Keratinocyte (primary cell): Measurements from ENCODE around the gene PKNOX2. TPM values are rescaled to one million over a fixed set of nuclear protein-coding genes. Genes with fewer than 3 reads are reported as not detected.

ENCODE experiments used
- DNase-seq: peaks from one replicate; pipeline ENCODE4 v3.0.0-alpha.2; 2011; ENCODE audit warnings: low read depth, missing footprints, low spot score
- FAIRE-seq: peaks from 2 replicates; lab custom pipeline; 2011; peaks lifted over from hg19 to GRCh38; lab: Jason Lieb, UNC
- H2AFZ ChIP-seq: 2 replicates; pipeline ENCODE4 v1.6.0; 2012; ENCODE audit warnings: low read length, control low read depth, inconsistent platforms; ENCODE audit not compliant: control insufficient read depth
- H3K27ac ChIP-seq: 2 replicates; pipeline ENCODE4 v1.5.1; 2011; ENCODE audit warnings: low read length; ENCODE audit not compliant: control insufficient read depth, insufficient read depth
- H3K27me3 ChIP-seq: 3 replicates; pipeline ENCODE4 v1.6.0; 2011; ENCODE audit warnings: low read length; ENCODE audit not compliant: control insufficient read depth, insufficient read depth; ENCODE audit errors: extremely low read depth
- H3K36me3 ChIP-seq, 2 experiments: 2 replicates in 1 of 2; 3 replicates in 1 of 2; pipeline ENCODE4 v1.5.1; 2011; ENCODE audit warnings: low read length in 2 of 2, mild to moderate bottlenecking in 1 of 2; ENCODE audit not compliant: control insufficient read depth in 2 of 2, insufficient read depth in 2 of 2; ENCODE audit errors: extremely low read depth in 1 of 2
- H3K4me1 ChIP-seq: 3 replicates; pipeline ENCODE4 v1.5.1; 2011; ENCODE audit warnings: low read length; ENCODE audit not compliant: control insufficient read depth, insufficient read depth; ENCODE audit errors: extremely low read depth
- H3K4me2 ChIP-seq: 3 replicates; pipeline ENCODE4 v1.6.0; 2011; ENCODE audit warnings: low read depth, low read length; ENCODE audit not compliant: control insufficient read depth, insufficient read depth; ENCODE audit errors: extremely low read depth
- H3K4me3 ChIP-seq, 3 experiments: fragments of 200-600 bp in 1 of 3; sonication (generic) in 1 of 3; 2 replicates in 2 of 3; 3 replicates in 1 of 3; pipeline ENCODE4 v1.5.1; 2011 to 2016; ENCODE audit warnings: low read length in 3 of 3, mild to moderate bottlenecking in 3 of 3, control low read depth in 2 of 3, inconsistent platforms in 1 of 3, low read depth in 1 of 3, mixed read lengths in 1 of 3, mixed run types in 1 of 3, moderate library complexity in 1 of 3; ENCODE audit not compliant: control insufficient read depth in 2 of 3, insufficient read depth in 2 of 3; ENCODE audit errors: extremely low read depth in 1 of 3
- H3K79me2 ChIP-seq: 2 replicates; pipeline ENCODE4 v1.6.0; 2012; ENCODE audit warnings: low read length; ENCODE audit not compliant: control insufficient read depth, insufficient read depth
- H3K9ac ChIP-seq: 3 replicates; pipeline ENCODE4 v1.6.0; 2011; ENCODE audit warnings: low read length; ENCODE audit not compliant: control insufficient read depth, insufficient read depth; ENCODE audit errors: extremely low read depth
- H3K9me1 ChIP-seq: 3 replicates; pipeline ENCODE4 v1.6.0; 2011; ENCODE audit warnings: low read length; ENCODE audit not compliant: control insufficient read depth, insufficient read depth; ENCODE audit errors: extremely low read depth
- H3K9me3 ChIP-seq: 2 replicates; pipeline ENCODE4 v1.5.1; 2012; ENCODE audit warnings: low read depth, low read length; ENCODE audit not compliant: control insufficient read depth
- H4K20me1 ChIP-seq: 3 replicates; pipeline ENCODE4 v1.6.0; 2011; ENCODE audit warnings: low read length; ENCODE audit not compliant: control insufficient read depth, insufficient read depth; ENCODE audit errors: extremely low read depth
- CTCF ChIP-seq, 3 experiments: IDR thresholded peaks in 1 of 3; conservative IDR thresholded peaks in 1 of 3; optimal IDR thresholded peaks in 1 of 3; 2 replicates in 2 of 3; 3 replicates in 1 of 3; pipeline versions ENCODE3 to v1.5.1; 2011; ENCODE audit warnings: low read length in 3 of 3, mild to moderate bottlenecking in 3 of 3, moderate library complexity in 2 of 3, control low read depth in 1 of 3, inconsistent platforms in 1 of 3; ENCODE audit not compliant: insufficient read depth in 2 of 3; ENCODE audit errors: extremely low read depth in 1 of 3
- EZH2 ChIP-seq: IDR thresholded peaks from one replicate; pipeline ENCODE4 v1.6.1; 2012; ENCODE audit warnings: inconsistent platforms, mild to moderate bottlenecking, low read length, moderate library complexity
- dilution Hi-C: fragments of 300-500 bp; cut with MboI; formaldehyde crosslinking; loops from one replicate; pipeline ENCODE4 v1.7.0; 2020; ENCODE audit warnings: low sequenced_read_pairs; ENCODE audit not compliant: extremely low pct_ligation_motif_present
- polyA plus RNA-seq, 5 experiments: library from polyadenylated mRNA; depleted of rRNA in 3 of 5; stranded (reverse) in 3 of 5; stranded (forward) in 1 of 5; unstranded in 1 of 5; fragments of >200 nt; gene quantifications; 1 replicate in 1 of 5; 2 replicates in 3 of 5; 3 replicates in 1 of 5; pipeline versions ENCODE4 v1.2.1 to v1.2.3, GENCODE V29; 2011 to 2012; ENCODE audit warnings: missing spikeins in 2 of 5, low read depth in 1 of 5, low replicate concordance in 1 of 5

PKNOX2 gene
- polyA plus RNA-seq, 1 donor (not counting 4 experiments of a cell fraction or from before 2014, with no cell fraction given) = 0.05 TPM

GRCh38 chr11:125312812-125313211, 148.3 kb downstream of the PKNOX2 start:
- FAIRE-seq = no peak
- no peak for TF ChIP-seq CTCF (optimal IDR thresholded peaks at IDR 0.05 in 1 of 3, IDR thresholded peaks at IDR 0.05 in 1 of 3, conservative IDR thresholded peaks at IDR 0.05 in 1 of 3; ENCODE audit: extremely low read depth in 1 of 3, insufficient read depth in 2 of 3, low read length in 3 of 3)
- no peak for TF ChIP-seq EZH2

GRCh38 chr11:125313271-125314219, 149.0 kb downstream of the PKNOX2 start:
- Histone ChIP-seq H3K27me3 (peaks cover 5% of the 10 kb centered on the region), H2AFZ (no peak overlapping the region), H4K20me1 (no peaks in the 10 kb centered on the region), H3K27ac (no peak overlapping the region), H3K36me3 (no peaks in the 10 kb centered on the region), H3K4me3 (no peak overlapping the region), H3K4me1 (no peaks in the 10 kb centered on the region), H3K4me2 (no peak overlapping the region), H3K79me2 (no peaks in the 10 kb centered on the region), H3K9me3 (no peaks in the 10 kb centered on the region), H3K9ac (no peak overlapping the region), H3K9me1 (no peaks in the 10 kb centered on the region)
- no peak for DNase-seq
- FAIRE-seq = no peak
- dilution Hi-C loops = no loop called here
- TF ChIP-seq EZH2 (no peak), CTCF (optimal IDR thresholded peaks at IDR 0.05 in 1 of 3, IDR thresholded peaks at IDR 0.05 in 1 of 3, conservative IDR thresholded peaks at IDR 0.05 in 1 of 3; ENCODE audit: extremely low read depth in 1 of 3, insufficient read depth in 2 of 3, low read length in 3 of 3) (no peak)

More at GRCh38 chr11:125312812-125313211, 148.3 kb downstream of the PKNOX2 start:
- H3K36me3 ChIP-seq = no peaks in the 10 kb centered on the region
- no peak overlapping the region for H3K27ac ChIP-seq
- peaks cover 5% of the 10 kb centered on the region for H3K27me3 ChIP-seq
- H2AFZ ChIP-seq = no peak overlapping the region
- H3K9me1 ChIP-seq = no peaks in the 10 kb centered on the region
- no peak overlapping the region for H3K9ac ChIP-seq
- no peaks in the 10 kb centered on the region for H3K4me1 ChIP-seq
- no peaks in the 10 kb centered on the region for H3K9me3 ChIP-seq
- H3K4me3 ChIP-seq = no peak overlapping the region
- no peak for DNase-seq
- dilution Hi-C loops = no loop called here
- H3K79me2 ChIP-seq = no peaks in the 10 kb centered on the region
- no peaks in the 10 kb centered on the region for H4K20me1 ChIP-seq
- H3K4me2 ChIP-seq = no peak overlapping the region
